HepG2 (cell line): ENCODE data around the gene ZFPM1. TPM values are rescaled to one million over a fixed set of nuclear protein-coding genes. Genes with fewer than 3 reads are reported as not detected.

Source experiments
- ATAC-seq: fragments of 200-7000 bp; cut with Tn5 transposase; 3 replicates; pipeline ENCODE4 v1.9.1; 2020; ENCODE audit warnings: mild to moderate bottlenecking, moderate library complexity
- BruUV-seq: library from RNA; stranded (reverse); fragments of 400-500 nt; replicated peaks from 2 replicates; lab custom pipeline; 2021; lab: Mats Ljungman, UMichigan
- CTCF ChIA-PET: fragments of 300-600 bp; formaldehyde crosslinking; extraction: SDS; loops from one replicate; lab custom pipeline; 2021; ENCODE audit warnings: low total read pairs, inconsistent platforms, low intra/inter-chr PET ratio; lab: Yijun Ruan, JAX
- POLR2A ChIA-PET: fragments of 350-600 bp; sonication (Branson Sonifier 250); formaldehyde crosslinking; loops from one replicate; lab custom pipeline; 2020; ENCODE audit warnings: antibody characterized with exemption, inconsistent platforms; lab: Yijun Ruan, JAX
- DNase-seq: peaks from one replicate; pipeline ENCODE4 v3.0.0-alpha.2; 2015; ENCODE audit warnings: low spot score
- FAIRE-seq: peaks from 3 replicates; lab custom pipeline; 2011; peaks lifted over from hg19 to GRCh38; lab: Jason Lieb, UNC
- H2AFZ ChIP-seq: one replicate; pipeline ENCODE4 v1.6.1; 2011; ENCODE audit warnings: low read length, inconsistent platforms
- H3K27ac ChIP-seq: fragments of 300-600 bp; 3 replicates; pipeline ENCODE4 v1.8.0; 2011; ENCODE audit warnings: mixed run types, mild to moderate bottlenecking, mixed read lengths, low read length, inconsistent platforms; ENCODE audit not compliant: insufficient read depth; ENCODE audit errors: extremely low read length
- H3K27me3 ChIP-seq, 2 experiments: fragments of 200-600 bp in 1 of 2; 2 replicates in 1 of 2; 3 replicates in 1 of 2; pipeline versions ENCODE4 v1.6.0 to v1.8.0; 2011; ENCODE audit warnings: low read length in 2 of 2, mild to moderate bottlenecking in 2 of 2, moderate library complexity in 2 of 2, inconsistent platforms in 1 of 2; ENCODE audit not compliant: insufficient read depth in 2 of 2, control insufficient read depth in 1 of 2
- H3K36me3 ChIP-seq, 2 experiments: fragments of 200-600 bp in 1 of 2; replicated peaks in 1 of 2; 2 replicates in 1 of 2; 3 replicates in 1 of 2; pipeline versions ENCODE4 v1.5.1 to v1.8.0; 2011; ENCODE audit warnings: low read length in 2 of 2, inconsistent platforms in 1 of 2; ENCODE audit not compliant: insufficient read depth in 2 of 2, control insufficient read depth in 1 of 2
- H3K4me1 ChIP-seq: 2 replicates; pipeline ENCODE4 v1.5.1; 2012; ENCODE audit warnings: low read length, inconsistent platforms; ENCODE audit not compliant: insufficient read depth
- H3K4me2 ChIP-seq: 2 replicates; pipeline ENCODE4 v1.6.0; 2011; ENCODE audit warnings: low read depth, low read length, inconsistent platforms
- H3K4me3 ChIP-seq, 3 experiments: fragments of 200-600 bp in 1 of 3; sonication (generic), shearing (Covaris generic) in 1 of 3; replicated peaks in 1 of 3; 2 replicates each; pipeline ENCODE4 v1.5.1; 2011 to 2016; ENCODE audit warnings: low read length in 3 of 3, inconsistent platforms in 2 of 3, low read depth in 2 of 3, mild to moderate bottlenecking in 2 of 3, control low read depth in 1 of 3, mixed read lengths in 1 of 3; ENCODE audit not compliant: insufficient read depth in 1 of 3
- H3K79me2 ChIP-seq: one replicate; pipeline ENCODE4 v1.6.1; 2011; ENCODE audit warnings: low read length, inconsistent platforms; ENCODE audit not compliant: insufficient read depth
- H3K9ac ChIP-seq: 2 replicates; pipeline ENCODE4 v1.6.0; 2011; ENCODE audit warnings: mild to moderate bottlenecking, low read depth, low read length, inconsistent platforms; ENCODE audit not compliant: insufficient read depth
- H3K9me3 ChIP-seq: 2 replicates; pipeline ENCODE4 v1.5.1; 2012; ENCODE audit warnings: mild to moderate bottlenecking, low read length
- H4K20me1 ChIP-seq: 2 replicates; pipeline ENCODE4 v1.6.0; 2011; ENCODE audit warnings: inconsistent platforms, mild to moderate bottlenecking, low read length, moderate library complexity; ENCODE audit not compliant: insufficient read depth
- CHCHD3 ChIP-seq: sonication (generic); formaldehyde crosslinking; IDR thresholded peaks from 2 replicates; pipeline ENCODE4 v1.8.0; 2022; ENCODE audit warnings: mild to moderate bottlenecking, missing genetic modification reagents, moderate library complexity
- GLI4 ChIP-seq: sonication (generic); formaldehyde crosslinking; IDR thresholded peaks from 2 replicates; pipeline ENCODE4 v1.5.1; 2020; ENCODE audit warnings: missing genetic modification reagents, mild to moderate bottlenecking, moderate library complexity, borderline replicate concordance
- HNRNPH1 ChIP-seq: fragments of 200-400 bp; formaldehyde crosslinking; optimal IDR thresholded peaks from 2 replicates; pipeline ENCODE3; 2017; ENCODE audit warnings: mild to moderate bottlenecking, low read depth, low read length
- KDM4B ChIP-seq: sonication (generic); formaldehyde crosslinking; IDR thresholded peaks from 2 replicates; pipeline ENCODE4 v1.4.0; 2020; ENCODE audit warnings: missing genetic modification reagents
- MED13 ChIP-seq: sonication (generic); formaldehyde crosslinking; IDR thresholded peaks from 2 replicates; pipeline ENCODE4 v1.5.0; 2020; ENCODE audit warnings: missing genetic modification reagents
- PHF21A ChIP-seq: sonication (generic); formaldehyde crosslinking; IDR thresholded peaks from 2 replicates; pipeline ENCODE4 v1.5.0; 2020; ENCODE audit warnings: mild to moderate bottlenecking, missing genetic modification reagents
- PRPF4 ChIP-seq: fragments of 200-400 bp; formaldehyde crosslinking; IDR thresholded peaks from 2 replicates; pipeline ENCODE4 v1.6.1; 2016; ENCODE audit warnings: low read length, low read depth; ENCODE audit not compliant: poor library complexity, severe bottlenecking
- SMYD3 ChIP-seq: sonication (generic); formaldehyde crosslinking; IDR thresholded peaks from 2 replicates; pipeline ENCODE4 v1.8.1; 2023; ENCODE audit warnings: mild to moderate bottlenecking, missing genetic modification reagents
- ZBED4 ChIP-seq: sonication (generic); formaldehyde crosslinking; IDR thresholded peaks from 2 replicates; pipeline ENCODE4 v1.4.0; 2020; ENCODE audit warnings: missing genetic modification reagents, borderline replicate concordance
- ZFP36L1 ChIP-seq: sonication (generic); formaldehyde crosslinking; IDR thresholded peaks from 2 replicates; pipeline ENCODE4 v1.8.0; 2022; ENCODE audit warnings: mild to moderate bottlenecking, missing genetic modification reagents, moderate library complexity
- ZNF512B ChIP-seq: sonication (generic); formaldehyde crosslinking; IDR thresholded peaks from 2 replicates; pipeline ENCODE4 v1.5.1; 2020; ENCODE audit warnings: missing genetic modification reagents, mild to moderate bottlenecking, borderline replicate concordance
- ZNF547 ChIP-seq: sonication (generic); formaldehyde crosslinking; IDR thresholded peaks from 2 replicates; pipeline ENCODE4 v1.5.1; 2020; ENCODE audit warnings: mild to moderate bottlenecking, missing genetic modification reagents
- ZNF550 ChIP-seq: sonication (generic); formaldehyde crosslinking; IDR thresholded peaks from 2 replicates; pipeline ENCODE4 v1.4.0; 2020; ENCODE audit warnings: mild to moderate bottlenecking, missing genetic modification reagents, borderline replicate concordance
- ZNF562 ChIP-seq: sonication (generic); formaldehyde crosslinking; IDR thresholded peaks from 2 replicates; pipeline ENCODE4 v1.8.0; 2022; ENCODE audit warnings: missing genetic modification reagents, borderline replicate concordance
- ZNF563 ChIP-seq: sonication (generic); formaldehyde crosslinking; IDR thresholded peaks from 2 replicates; pipeline ENCODE4 v1.8.0; 2022; ENCODE audit warnings: mild to moderate bottlenecking, moderate library complexity, missing genetic modification reagents
- WGBS: methylation state at CpG from one replicate; pipeline ENCODE4 v1.1.6; 2017; ENCODE audit warnings: low lambda C conversion rate; 5-methylcytosine and 5-hydroxymethylcytosine counted together
- in situ Hi-C: cut with HindIII; loops from 2 replicates; pipeline ENCODE4 v1.10.0; 2017; ENCODE audit warnings: low pct_unique_long_range_greater_than_20kb; ENCODE audit not compliant: extremely low pct_ligation_motif_present
- intact Hi-C: fragments of 100-400 bp; cut with micrococcal nuclease; formaldehyde crosslinking; loops from one replicate; pipeline ENCODE4 v1.10.0; 2022; ENCODE audit not compliant: unreplicated experiment
- polyA plus RNA-seq, 8 experiments: library from polyadenylated mRNA; depleted of rRNA in 3 of 8; stranded (reverse) in 7 of 8; unstranded in 1 of 8; fragments of >200 nt; fragmentation: Illumina TruSeq in 4 of 8; extraction: Trizol in 4 of 8; gene quantifications; 2 replicates each; pipeline versions ENCODE4 v1.2.1 to v1.2.3, GENCODE V29; 2011 to 2016; ENCODE audit warnings: low read depth in 4 of 8, missing spikeins in 1 of 8, mixed read lengths in 1 of 8; ENCODE audit not compliant: insufficient read depth in 1 of 8
- total RNA-seq, 5 experiments: library from RNA; depleted of rRNA; stranded (reverse); fragments of >200 nt; fragmentation: Illumina TruSeq; extraction: Trizol; gene quantifications; 2 replicates each; pipeline ENCODE4 v1.2.3, GENCODE V29; 2016; ENCODE audit warnings: low read depth in 1 of 5

Gene ZFPM1
- total and polyA plus RNA-seq, 2 of the 13 experiments (the other 11 are each of a cell fraction or from before 2014, with no cell fraction given) = 1.3 to 3.8 TPM

DNA sequence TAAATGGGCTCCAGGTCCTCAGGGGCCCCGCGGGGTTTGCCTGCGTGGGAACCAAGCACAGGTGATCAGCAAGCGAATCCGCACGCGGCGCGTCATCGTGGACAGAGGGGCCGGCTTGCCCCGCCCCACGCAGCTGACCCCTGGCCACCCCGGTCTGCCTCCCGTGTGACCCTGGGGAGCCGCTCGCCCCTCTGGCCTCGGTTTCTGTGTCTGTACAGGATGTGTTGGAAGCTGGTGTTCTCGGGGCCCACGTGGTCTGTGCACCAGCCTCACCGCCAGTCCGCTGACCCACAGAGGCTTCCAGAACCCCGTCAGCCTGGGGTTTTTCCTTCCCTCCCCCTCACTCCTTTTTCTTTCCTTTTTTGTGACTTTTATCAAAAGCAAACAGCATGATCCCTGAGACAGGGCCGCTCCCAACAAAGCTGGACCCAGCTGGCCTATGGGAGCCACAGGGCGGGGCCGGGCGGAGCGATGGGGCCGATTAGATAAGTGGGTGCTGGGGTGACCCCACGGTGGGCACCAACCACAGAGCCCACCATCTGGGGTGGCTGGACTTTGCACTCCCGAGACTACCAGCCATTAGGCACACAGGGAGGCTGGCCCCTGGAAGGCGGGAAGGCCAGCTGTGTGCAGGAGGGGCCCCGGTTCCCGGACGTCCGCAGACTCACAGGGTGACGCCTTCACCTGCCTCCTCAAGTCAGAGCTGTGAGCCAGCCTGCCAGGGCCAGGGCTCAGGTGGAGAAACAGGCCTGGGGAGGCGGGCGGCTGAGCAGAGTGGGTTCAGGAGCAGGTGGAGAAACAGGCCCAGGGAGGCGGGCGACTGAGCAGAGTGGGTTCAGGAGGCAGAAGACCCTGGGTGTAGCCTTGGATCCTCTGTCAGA, 56.0 kb downstream of the ZFPM1 start:
- DNase-seq (peak; percentile 73), FAIRE-seq (peak; percentile 94), ATAC-seq (peak; percentile 8)
- Histone ChIP-seq H3K36me3 (peaks cover 5 to 8% of the 10 kb centered on the region in 2 experiments; a peak in 2 of 5 replicates), H3K9ac (peak overlapping the region; percentile 60), H3K4me2 (peak overlapping the region; percentile 55), H3K27me3 (no peaks in the 10 kb centered on the region), H4K20me1 (no peaks in the 10 kb centered on the region), H2AFZ (no peak overlapping the region), H3K4me1 (peaks cover 62% of the 10 kb centered on the region), H3K9me3 (no peaks in the 10 kb centered on the region), H3K27ac (peak overlapping the region; percentile 76), H3K79me2 (no peaks in the 10 kb centered on the region), H3K4me3 (peak overlapping the region in 1 of 3 experiments; percentile 40; a peak in 2 of 6 replicates)
- POLR2A ChIA-PET = interaction anchor here (0.8 to 8.4 kb wide), 8 partner anchors 18 to 1121 kb away, joined by 3 to 370 read pairs (median 6); partner anchors contain the start of genes ZC3H18 and ZFPM1
- WGBS = 25% methylated on average over 20 of the region's 41 CpGs
- CTCF ChIA-PET = interaction anchor here (0.6 kb wide), 1 partner anchor 18 kb away, joined by 3 read pairs; no protein-coding TSS in a partner anchor
- BruUV-seq = no TSS peak
- in situ Hi-C loops = loop anchor here (10.0 kb wide), 1 partner anchor 54 kb away; the partner anchor contains the start of gene ZFPM1
- intact Hi-C loops = loop anchor here (5.0 kb wide), 1 partner anchor 52 kb away; no protein-coding TSS in a partner anchor
- TF ChIP-seq ZNF550 (CRISPR knock-in tag) (no peak; the same call in 1 of the 2 replicates), HNRNPH1 (no peak), KDM4B (CRISPR knock-in tag) (no peak; the same call in 1 of the 2 replicates), ZBED4 (CRISPR knock-in tag) (peak; percentile 79; the same call in 1 of the 2 replicates), ZNF547 (CRISPR knock-in tag) (peak; percentile 82), ZFP36L1 (0 out of 2 replicates have a peak, but pooled peaks have one; percentile 50), CHCHD3 (CRISPR knock-in tag) (0 out of 2 replicates have a peak, but pooled peaks have one; percentile 41), PRPF4 (peak; percentile 5), SMYD3 (CRISPR knock-in tag) (0 out of 2 replicates have a peak, but pooled peaks have one; percentile 33), PHF21A (CRISPR knock-in tag) (peak; percentile 99), GLI4 (CRISPR knock-in tag) (peak; percentile 81), MED13 (CRISPR knock-in tag) (peak; percentile 67; the same call in 1 of the 2 replicates), ZNF562 (CRISPR knock-in tag) (no peak), ZNF563 (CRISPR knock-in tag) (no peak), ZNF512B (CRISPR knock-in tag) (peak; percentile 35; the same call in 1 of the 2 replicates)
